ENCODE data around the gene SPRYD3.

SPRYD3 gene

GRCh38 chr12:53060721-53061276, 18.4 kb downstream of the SPRYD3 start:
- TF ChIP-seq, protein P1, sequence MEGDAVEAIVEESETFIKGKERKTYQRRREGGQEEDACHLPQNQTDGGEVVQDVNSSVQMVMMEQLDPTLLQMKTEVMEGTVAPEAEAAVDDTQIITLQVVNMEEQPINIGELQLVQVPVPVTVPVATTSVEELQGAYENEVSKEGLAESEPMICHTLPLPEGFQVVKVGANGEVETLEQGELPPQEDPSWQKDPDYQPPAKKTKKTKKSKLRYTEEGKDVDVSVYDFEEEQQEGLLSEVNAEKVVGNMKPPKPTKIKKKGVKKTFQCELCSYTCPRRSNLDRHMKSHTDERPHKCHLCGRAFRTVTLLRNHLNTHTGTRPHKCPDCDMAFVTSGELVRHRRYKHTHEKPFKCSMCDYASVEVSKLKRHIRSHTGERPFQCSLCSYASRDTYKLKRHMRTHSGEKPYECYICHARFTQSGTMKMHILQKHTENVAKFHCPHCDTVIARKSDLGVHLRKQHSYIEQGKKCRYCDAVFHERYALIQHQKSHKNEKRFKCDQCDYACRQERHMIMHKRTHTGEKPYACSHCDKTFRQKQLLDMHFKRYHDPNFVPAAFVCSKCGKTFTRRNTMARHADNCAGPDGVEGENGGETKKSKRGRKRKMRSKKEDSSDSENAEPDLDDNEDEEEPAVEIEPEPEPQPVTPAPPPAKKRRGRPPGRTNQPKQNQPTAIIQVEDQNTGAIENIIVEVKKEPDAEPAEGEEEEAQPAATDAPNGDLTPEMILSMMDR (IDR thresholded peaks at IDR 0.05; ENCODE audit: insufficient read depth, low read depth, low read length, missing control alignments) = no peak
- no peak overlapping the region for H3K4me3 ChIP-seq (ENCODE audit: low read length)
- DNase-seq (ENCODE audit: low read depth) = no peak

GRCh38 chr12:53060064-53060720, 19.0 kb downstream of the SPRYD3 start:
- DNase-seq (ENCODE audit: low read depth) = no peak
- TF ChIP-seq, protein P1 (IDR thresholded peaks at IDR 0.05; ENCODE audit: insufficient read depth, low read depth, low read length, missing control alignments) = no peak
- H3K4me3 ChIP-seq (ENCODE audit: low read length) = no peak overlapping the region

- no peak for DNase-seq (ENCODE audit: low read depth)
- no peak overlapping the region for H3K4me3 ChIP-seq (ENCODE audit: low read length)
- TF ChIP-seq, protein P1 (IDR thresholded peaks at IDR 0.05; ENCODE audit: insufficient read depth, low read depth, low read length, missing control alignments) = no peak
Observed at GRCh38 chr12:53059434-53060063, 19.6 kb downstream of the SPRYD3 start.

DNA sequence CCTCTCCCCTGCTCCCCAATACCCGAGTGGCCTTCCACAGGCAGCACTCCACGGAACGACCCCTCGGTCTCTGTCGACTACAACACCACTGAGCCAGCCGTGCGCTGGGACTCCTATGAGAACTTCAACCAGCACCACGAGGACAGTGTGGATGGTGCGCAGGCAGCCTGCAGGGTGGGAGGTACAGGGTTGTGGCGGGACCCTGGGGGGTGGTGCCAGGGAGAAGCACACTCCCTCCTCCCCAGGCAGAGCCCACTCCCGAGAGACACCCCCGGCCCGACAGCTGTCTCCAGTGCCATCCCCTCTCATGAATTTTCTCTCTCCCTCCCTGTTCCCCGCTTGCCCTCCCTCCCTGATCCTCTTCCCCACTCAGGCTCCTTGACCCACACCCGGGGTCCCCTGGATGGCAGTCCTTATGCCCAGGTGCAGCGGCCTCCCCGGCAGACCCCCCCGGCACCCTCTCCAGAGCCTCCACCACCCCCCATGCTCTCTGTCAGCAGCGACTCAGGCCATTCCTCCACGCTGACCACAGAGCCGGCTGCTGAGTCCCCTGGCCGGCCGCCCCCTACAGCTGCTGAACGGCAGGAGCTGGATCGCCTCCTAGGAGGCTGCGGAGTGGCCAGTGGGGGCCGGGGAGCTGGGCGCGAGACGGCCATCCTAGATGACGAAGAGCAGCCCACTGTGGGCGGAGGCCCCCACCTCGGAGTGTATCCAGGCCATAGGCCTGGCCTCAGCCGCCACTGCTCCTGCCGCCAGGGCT, 20.3 kb downstream of the SPRYD3 start:
- TF ChIP-seq, protein P1 (IDR thresholded peaks at IDR 0.05; ENCODE audit: insufficient read depth, low read depth, low read length, missing control alignments) = no peak
- no peak for DNase-seq (ENCODE audit: low read depth)
- no peak overlapping the region for H3K4me3 ChIP-seq (ENCODE audit: low read length)

GRCh38 chr12:53057816-53058500, 21.2 kb downstream of the SPRYD3 start:
- TF ChIP-seq, protein P1 (IDR thresholded peaks at IDR 0.05; ENCODE audit: insufficient read depth, low read depth, low read length, missing control alignments) = no peak
- H3K4me3 ChIP-seq (ENCODE audit: low read length) = no peak overlapping the region
- DNase-seq (ENCODE audit: low read depth) = no peak

DNA sequence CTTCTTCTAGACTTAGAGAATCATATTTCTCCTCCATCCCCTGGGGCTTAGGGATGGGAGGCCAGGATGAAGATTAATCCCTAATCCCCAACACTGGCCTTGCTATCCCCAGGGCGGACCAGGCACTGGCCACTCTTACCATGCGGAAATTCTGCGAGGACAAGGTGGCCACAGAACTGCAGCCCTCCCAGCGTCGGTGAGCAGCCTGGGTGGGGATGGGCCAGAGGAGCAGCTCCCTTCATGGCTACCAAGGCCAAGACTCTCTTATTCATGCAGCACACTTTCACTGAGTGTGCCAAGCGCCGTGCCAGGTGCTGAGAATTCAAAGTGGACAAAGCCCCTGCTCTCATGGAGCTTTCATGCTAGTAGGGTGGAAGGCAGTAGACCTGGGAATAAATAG, 22.3 kb downstream of the SPRYD3 start:
- TF ChIP-seq, protein P1 (IDR thresholded peaks at IDR 0.05; ENCODE audit: insufficient read depth, low read depth, low read length, missing control alignments) = no peak
- no peak for DNase-seq (ENCODE audit: low read depth)
- H3K4me3 ChIP-seq (ENCODE audit: low read length) = no peak overlapping the region
